ENCODE data around the gene INTS11.
A peak's percentile ranks its signal among the peaks of the same experiment; 100 is the strongest.

Gene INTS11

GRCh38 chr1:1352786-1353388 lies 28.4 kb upstream of the INTS11 start (continued):
- TF ChIP-seq ZNF555 (tag by site-specific recombination; conservative IDR thresholded peaks at IDR 0.05) (no peak), ZNF169 (tag by site-specific recombination; IDR thresholded peaks at IDR 0.05) (no peak), ZNF692 (tag by site-specific recombination; IDR thresholded peaks at IDR 0.05) (no peak), ZXDB (tag by site-specific recombination; IDR thresholded peaks at IDR 0.05) (no peak), ZNF366 (tag by site-specific recombination; conservative IDR thresholded peaks at IDR 0.05) (no peak), ZNF138 (tag by site-specific recombination; IDR thresholded peaks at IDR 0.05; ENCODE audit: borderline replicate concordance) (no peak), KLF10 (tag by site-specific recombination; IDR thresholded peaks at IDR 0.05) (no peak), ZNF37A (tag by site-specific recombination; IDR thresholded peaks at IDR 0.05) (no peak), ZNF621 (tag by site-specific recombination; IDR thresholded peaks at IDR 0.05) (no peak), MYNN (tag by site-specific recombination; IDR thresholded peaks at IDR 0.05; ENCODE audit: borderline replicate concordance) (no peak), ZNF248 (tag by site-specific recombination; IDR thresholded peaks at IDR 0.05) (no peak), HIC1 (tag by site-specific recombination; IDR thresholded peaks at IDR 0.05) (peak; percentile 35; the same call in 1 of the 2 replicates), ZNF529 (tag by site-specific recombination; IDR thresholded peaks at IDR 0.05; ENCODE audit: insufficient replicate concordance) (no peak), ZSCAN4 (tag by site-specific recombination; IDR thresholded peaks at IDR 0.05) (no peak), OVOL3 (tag by site-specific recombination; IDR thresholded peaks at IDR 0.05) (no peak), GLI2 (tag by site-specific recombination; IDR thresholded peaks at IDR 0.05; ENCODE audit: borderline replicate concordance, low read depth) (no peak), MZF1 (tag by site-specific recombination; IDR thresholded peaks at IDR 0.05; ENCODE audit: borderline replicate concordance) (no peak), ZNF423 (tag by site-specific recombination; IDR thresholded peaks at IDR 0.05) (0 out of 2 replicates have a peak, but pooled peaks have one; percentile 15), ZNF140 (tag by site-specific recombination; IDR thresholded peaks at IDR 0.05) (no peak), ZBTB1 (tag by site-specific recombination; IDR thresholded peaks at IDR 0.05) (no peak), ZNF433 (tag by site-specific recombination; IDR thresholded peaks at IDR 0.05; ENCODE audit: low read depth) (no peak), ZSCAN16 (tag by site-specific recombination; IDR thresholded peaks at IDR 0.05) (no peak), REPIN1 (tag by site-specific recombination; IDR thresholded peaks at IDR 0.05; ENCODE audit: low read depth) (no peak), EGR2 (tag by site-specific recombination; IDR thresholded peaks at IDR 0.05; ENCODE audit: low read depth) (no peak), IKZF3 (tag by site-specific recombination; IDR thresholded peaks at IDR 0.05) (0 out of 2 replicates have a peak, but pooled peaks have one; percentile 10)
- TF ChIP-seq, protein P1, sequence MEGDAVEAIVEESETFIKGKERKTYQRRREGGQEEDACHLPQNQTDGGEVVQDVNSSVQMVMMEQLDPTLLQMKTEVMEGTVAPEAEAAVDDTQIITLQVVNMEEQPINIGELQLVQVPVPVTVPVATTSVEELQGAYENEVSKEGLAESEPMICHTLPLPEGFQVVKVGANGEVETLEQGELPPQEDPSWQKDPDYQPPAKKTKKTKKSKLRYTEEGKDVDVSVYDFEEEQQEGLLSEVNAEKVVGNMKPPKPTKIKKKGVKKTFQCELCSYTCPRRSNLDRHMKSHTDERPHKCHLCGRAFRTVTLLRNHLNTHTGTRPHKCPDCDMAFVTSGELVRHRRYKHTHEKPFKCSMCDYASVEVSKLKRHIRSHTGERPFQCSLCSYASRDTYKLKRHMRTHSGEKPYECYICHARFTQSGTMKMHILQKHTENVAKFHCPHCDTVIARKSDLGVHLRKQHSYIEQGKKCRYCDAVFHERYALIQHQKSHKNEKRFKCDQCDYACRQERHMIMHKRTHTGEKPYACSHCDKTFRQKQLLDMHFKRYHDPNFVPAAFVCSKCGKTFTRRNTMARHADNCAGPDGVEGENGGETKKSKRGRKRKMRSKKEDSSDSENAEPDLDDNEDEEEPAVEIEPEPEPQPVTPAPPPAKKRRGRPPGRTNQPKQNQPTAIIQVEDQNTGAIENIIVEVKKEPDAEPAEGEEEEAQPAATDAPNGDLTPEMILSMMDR (tag by site-specific recombination; IDR thresholded peaks at IDR 0.05): no peak
- TF ChIP-seq, protein P2, sequence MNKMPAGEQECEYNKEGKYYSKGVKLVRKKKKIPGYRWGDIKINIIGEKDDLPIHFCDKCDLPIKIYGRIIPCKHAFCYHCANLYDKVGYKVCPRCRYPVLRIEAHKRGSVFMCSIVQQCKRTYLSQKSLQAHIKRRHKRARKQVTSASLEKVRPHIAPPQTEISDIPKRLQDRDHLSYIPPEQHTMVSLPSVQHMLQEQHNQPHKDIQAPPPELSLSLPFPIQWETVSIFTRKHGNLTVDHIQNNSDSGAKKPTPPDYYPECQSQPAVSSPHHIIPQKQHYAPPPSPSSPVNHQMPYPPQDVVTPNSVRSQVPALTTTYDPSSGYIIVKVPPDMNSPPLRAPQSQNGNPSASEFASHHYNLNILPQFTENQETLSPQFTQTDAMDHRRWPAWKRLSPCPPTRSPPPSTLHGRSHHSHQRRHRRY (tag by site-specific recombination; IDR thresholded peaks at IDR 0.05): no peak
- TF ChIP-seq, protein P3, sequence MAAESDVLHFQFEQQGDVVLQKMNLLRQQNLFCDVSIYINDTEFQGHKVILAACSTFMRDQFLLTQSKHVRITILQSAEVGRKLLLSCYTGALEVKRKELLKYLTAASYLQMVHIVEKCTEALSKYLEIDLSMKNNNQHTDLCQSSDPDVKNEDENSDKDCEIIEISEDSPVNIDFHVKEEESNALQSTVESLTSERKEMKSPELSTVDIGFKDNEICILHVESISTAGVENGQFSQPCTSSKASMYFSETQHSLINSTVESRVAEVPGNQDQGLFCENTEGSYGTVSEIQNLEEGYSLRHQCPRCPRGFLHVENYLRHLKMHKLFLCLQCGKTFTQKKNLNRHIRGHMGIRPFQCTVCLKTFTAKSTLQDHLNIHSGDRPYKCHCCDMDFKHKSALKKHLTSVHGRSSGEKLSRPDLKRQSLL (tag by site-specific recombination; IDR thresholded peaks at IDR 0.05): no peak

Data from HEK293 (cell line).